H1 (cell line): ENCODE data around the gene HRH4. TPM values are rescaled to one million over a fixed set of nuclear protein-coding genes. Genes with fewer than 3 reads are reported as not detected.

Source experiments
- CTCF ChIA-PET: fragments of 300-600 bp; sonication (Branson Sonifier 250); formaldehyde crosslinking; loops from one replicate; lab custom pipeline; 2021; ENCODE audit not compliant: partially characterized antibody; lab: Charles Lee
- POLR2A ChIA-PET: fragments of 300-600 bp; sonication (Branson Sonifier 250); formaldehyde crosslinking; loops from one replicate; lab custom pipeline; 2021; ENCODE audit warnings: inconsistent platforms; ENCODE audit not compliant: partially characterized antibody; lab: Charles Lee
- DNase-seq, 2 experiments: peaks; one replicate each; pipeline versions ENCODE4 v3.0.0 to v3.0.0-alpha.2; 2010 to 2022; ENCODE audit warnings: low spot score in 2 of 2, low read depth in 1 of 2, mixed read lengths in 1 of 2
- FAIRE-seq: peaks from 2 replicates; lab custom pipeline; 2011; peaks lifted over from hg19 to GRCh38; lab: Jason Lieb, UNC
- H2AFZ ChIP-seq: 2 replicates; pipeline ENCODE4 v1.8.1; 2012; ENCODE audit warnings: low read length, inconsistent platforms
- H2AK5ac ChIP-seq: 2 replicates; pipeline ENCODE4 v1.6.1; 2013; ENCODE audit warnings: low read depth, low read length
- H2BK120ac ChIP-seq: replicated peaks from 2 replicates; pipeline ENCODE3; 2013; ENCODE audit warnings: low read depth, low read length, inconsistent platforms
- H2BK12ac ChIP-seq: 2 replicates; pipeline ENCODE4 v1.6.1; 2013; ENCODE audit warnings: low read depth, low read length
- H2BK15ac ChIP-seq: 2 replicates; pipeline ENCODE4 v1.6.1; 2013; ENCODE audit warnings: low read length
- H2BK20ac ChIP-seq: 2 replicates; pipeline ENCODE4 v1.6.1; 2013; ENCODE audit warnings: low read length
- H2BK5ac ChIP-seq: 2 replicates; pipeline ENCODE4 v1.6.1; 2013; ENCODE audit warnings: low read depth, low read length
- H3K14ac ChIP-seq: 2 replicates; pipeline ENCODE4 v1.6.1; 2013; ENCODE audit warnings: inconsistent platforms; ENCODE audit not compliant: insufficient read length
- H3K18ac ChIP-seq: 2 replicates; pipeline ENCODE4 v1.6.1; 2013; ENCODE audit warnings: low read length; ENCODE audit errors: extremely low read depth
- H3K23ac ChIP-seq: 2 replicates; pipeline ENCODE4 v1.6.1; 2013; ENCODE audit warnings: inconsistent platforms; ENCODE audit not compliant: insufficient read length
- H3K23me2 ChIP-seq: 2 replicates; pipeline ENCODE4 v1.6.1; 2013; ENCODE audit warnings: low read depth, low read length
- H3K27ac ChIP-seq: 2 replicates; pipeline ENCODE4 v1.6.1; 2011; ENCODE audit warnings: low read depth, low read length, inconsistent platforms
- H3K27me3 ChIP-seq, 4 experiments: replicated peaks in 1 of 4; 1 replicate in 1 of 4; 2 replicates in 3 of 4; pipeline versions ENCODE4 v1.6.1 to v1.8.1; 2011 to 2013; ENCODE audit warnings: low read length in 3 of 4, mild to moderate bottlenecking in 3 of 4, inconsistent platforms in 2 of 4, mixed read lengths in 2 of 4, moderate library complexity in 1 of 4; ENCODE audit not compliant: control insufficient read depth in 3 of 4, insufficient read depth in 3 of 4; ENCODE audit errors: extremely low read depth in 1 of 4
- H3K36me3 ChIP-seq, 4 experiments: 2 replicates each; pipeline versions ENCODE4 v1.6.1 to v1.8.1; 2011 to 2013; ENCODE audit warnings: mild to moderate bottlenecking in 4 of 4, low read length in 3 of 4, moderate library complexity in 2 of 4, control low read depth in 1 of 4, inconsistent platforms in 1 of 4; ENCODE audit not compliant: insufficient read depth in 4 of 4, control insufficient read depth in 2 of 4
- H3K4ac ChIP-seq: replicated peaks from 2 replicates; pipeline ENCODE3; 2013; ENCODE audit warnings: low read length, low read depth, mixed read lengths, inconsistent platforms; ENCODE audit not compliant: insufficient read length
- H3K4me1 ChIP-seq, 4 experiments: replicated peaks in 1 of 4; 1 replicate in 1 of 4; 2 replicates in 3 of 4; pipeline versions ENCODE4 v1.6.1 to v1.8.1; 2011 to 2013; ENCODE audit warnings: low read length in 3 of 4, inconsistent platforms in 2 of 4, mixed read lengths in 1 of 4; ENCODE audit not compliant: insufficient read depth in 4 of 4, control insufficient read depth in 3 of 4
- H3K4me2 ChIP-seq, 2 experiments: 2 replicates each; pipeline versions ENCODE4 v1.6.1 to v1.8.1; 2011 to 2013; ENCODE audit warnings: low read depth in 2 of 2, low read length in 2 of 2, control low read depth in 1 of 2, inconsistent platforms in 1 of 2, mild to moderate bottlenecking in 1 of 2; ENCODE audit not compliant: insufficient read depth in 1 of 2
- H3K4me3 ChIP-seq, 4 experiments: fragments of 200-600, 300-600 bp in 1 of 4; sonication (generic), shearing (Covaris generic), sonication (Bioruptor Twin) in 1 of 4; 2 replicates each; pipeline versions ENCODE4 v1.5.1 to v1.8.1; 2011 to 2016; ENCODE audit warnings: low read length in 4 of 4, low read depth in 3 of 4, control low read depth in 2 of 4, inconsistent platforms in 2 of 4, mild to moderate bottlenecking in 2 of 4, mixed read lengths in 1 of 4, moderate library complexity in 1 of 4; ENCODE audit not compliant: insufficient read depth in 2 of 4; ENCODE audit errors: extremely low read depth in 1 of 4
- H3K56ac ChIP-seq: replicated peaks from 2 replicates; pipeline ENCODE3; 2013; ENCODE audit warnings: low read depth, mild to moderate bottlenecking, mixed read lengths, low read length, inconsistent platforms; ENCODE audit not compliant: insufficient read length
- H3K79me1 ChIP-seq: 2 replicates; pipeline ENCODE4 v1.6.1; 2013; ENCODE audit warnings: low read depth, low read length, control low read depth
- H3K79me2 ChIP-seq, 2 experiments: 2 replicates each; pipeline versions ENCODE4 v1.6.1 to v1.8.1; 2012 to 2013; ENCODE audit warnings: low read length in 2 of 2, mild to moderate bottlenecking in 2 of 2, inconsistent platforms in 1 of 2; ENCODE audit not compliant: insufficient read depth in 2 of 2, control insufficient read depth in 1 of 2
- H3K9ac ChIP-seq, 4 experiments: replicated peaks in 1 of 4; 1 replicate in 1 of 4; 2 replicates in 3 of 4; pipeline versions ENCODE4 v1.6.1 to v1.8.1; 2011 to 2013; ENCODE audit warnings: low read depth in 3 of 4, low read length in 3 of 4, control low read depth in 2 of 4, mild to moderate bottlenecking in 2 of 4, moderate library complexity in 2 of 4, inconsistent platforms in 1 of 4; ENCODE audit errors: extremely low read depth in 1 of 4
- H3K9me3 ChIP-seq, 2 experiments: 2 replicates each; pipeline versions ENCODE4 v1.6.1 to v1.8.1; 2012 to 2013; ENCODE audit warnings: mild to moderate bottlenecking in 2 of 2, moderate library complexity in 2 of 2, control low read depth in 1 of 2, inconsistent platforms in 1 of 2, low read depth in 1 of 2, low read length in 1 of 2, mixed read lengths in 1 of 2; ENCODE audit not compliant: insufficient read depth in 2 of 2
- H4K20me1 ChIP-seq, 2 experiments: replicated peaks in 1 of 2; 2 replicates each; pipeline versions ENCODE3 to v1.8.1; 2011 to 2013; ENCODE audit warnings: inconsistent platforms in 2 of 2, low read length in 2 of 2, mild to moderate bottlenecking in 1 of 2; ENCODE audit not compliant: insufficient read depth in 2 of 2, control insufficient read depth in 1 of 2
- H4K5ac ChIP-seq: 2 replicates; pipeline ENCODE4 v1.6.1; 2013; ENCODE audit warnings: low read length, low read depth, mixed read lengths, inconsistent platforms; ENCODE audit not compliant: insufficient read length
- H4K8ac ChIP-seq: 2 replicates; pipeline ENCODE4 v1.8.0; 2013; ENCODE audit warnings: mild to moderate bottlenecking, moderate library complexity, low read length, inconsistent platforms; ENCODE audit not compliant: insufficient read depth; ENCODE audit errors: extremely low read depth
- H4K91ac ChIP-seq: replicated peaks from 2 replicates; pipeline ENCODE3; 2013; ENCODE audit warnings: low read length, mixed read lengths, inconsistent platforms; ENCODE audit not compliant: insufficient read length
- CEBPB ChIP-seq: IDR thresholded peaks from 2 replicates; pipeline ENCODE4 v1.6.1; 2012; ENCODE audit warnings: low read depth, low read length
- CHD2 ChIP-seq: IDR thresholded peaks from 2 replicates; pipeline ENCODE4 v1.6.1; 2012; ENCODE audit warnings: low read length, improper control_type of control experiment
- CREB1 ChIP-seq: IDR thresholded peaks from 2 replicates; pipeline ENCODE4 v1.6.1; 2012; ENCODE audit warnings: inconsistent platforms
- E2F6 ChIP-seq: IDR thresholded peaks from 2 replicates; pipeline ENCODE4 v1.6.1; 2012; ENCODE audit warnings: inconsistent platforms
- EP300 ChIP-seq, 2 experiments: IDR thresholded peaks; 1 replicate in 1 of 2; 2 replicates in 1 of 2; pipeline ENCODE4 v1.6.1; 2011 to 2012; ENCODE audit warnings: low read depth in 2 of 2, low read length in 2 of 2, mild to moderate bottlenecking in 2 of 2, borderline replicate concordance in 1 of 2, inconsistent platforms in 1 of 2, moderate library complexity in 1 of 2
- KDM1A ChIP-seq: fragments of 200-600, 300-600 bp; sonication (generic); IDR thresholded peaks from 2 replicates; pipeline ENCODE4 v1.7.1; 2016; ENCODE audit warnings: mild to moderate bottlenecking, low read length, borderline replicate concordance
- POLR2A ChIP-seq, 2 experiments: IDR thresholded peaks; 1 replicate in 1 of 2; 2 replicates in 1 of 2; pipeline ENCODE4 v1.6.1; 2011; ENCODE audit warnings: low read depth in 2 of 2, low read length in 2 of 2, mild to moderate bottlenecking in 2 of 2; ENCODE audit errors: control extremely low read depth in 1 of 2
- POLR2AphosphoS5 ChIP-seq: IDR thresholded peaks from 2 replicates; pipeline ENCODE4 v1.6.1; 2011; ENCODE audit warnings: low read depth, low read length
- RBBP5 ChIP-seq: IDR thresholded peaks from 2 replicates; pipeline ENCODE4 v1.7.1; 2012; ENCODE audit warnings: low read depth, mild to moderate bottlenecking, inconsistent platforms, low read length, moderate library complexity, borderline replicate concordance
- RNF2 ChIP-seq: fragments of 200-900, 300-1000 bp; sonication (generic); IDR thresholded peaks from 2 replicates; pipeline ENCODE4 v1.7.1; 2016; ENCODE audit warnings: borderline replicate concordance, low read depth, mild to moderate bottlenecking, antibody characterized with exemption, low read length; ENCODE audit not compliant: poor library complexity, severe bottlenecking; ENCODE audit errors: missing control alignments
- SAP30 ChIP-seq: fragments of 300-600 bp; sonication (generic); IDR thresholded peaks from 2 replicates; pipeline ENCODE4 v1.7.1; 2012; ENCODE audit warnings: low read length, moderate library complexity, mild to moderate bottlenecking, inconsistent platforms; ENCODE audit not compliant: insufficient read depth, insufficient replicate concordance
- SP1 ChIP-seq: IDR thresholded peaks from 2 replicates; pipeline ENCODE4 v1.6.1; 2011; ENCODE audit warnings: low read depth, low read length
- TBP ChIP-seq: IDR thresholded peaks from 2 replicates; pipeline ENCODE4 v1.6.1; 2011; ENCODE audit warnings: low read depth, low read length, improper control_type of control experiment
- TEAD4 ChIP-seq: IDR thresholded peaks from 2 replicates; pipeline ENCODE4 v1.6.1; 2012; ENCODE audit warnings: low read depth, low read length, inconsistent platforms, mixed read lengths
- WGBS, 2 experiments: shearing (Covaris generic) in 1 of 2; methylation state at CpG; one replicate each; pipeline versions ENCODE4 v1.1.6 to v1.1.7; 2013 to 2015; ENCODE audit warnings: low lambda C conversion rate in 2 of 2, mixed read lengths in 2 of 2, inconsistent platforms in 1 of 2, low coverage in 1 of 2, missing lambda C conversion rate in 1 of 2; ENCODE audit not compliant: insufficient replicate concordance in 2 of 2, insufficient coverage in 1 of 2, insufficient read length in 1 of 2; ENCODE audit errors: extremely low coverage in 1 of 2, missing lambda C conversion rate in 1 of 2; 5-methylcytosine and 5-hydroxymethylcytosine counted together
- polyA plus RNA-seq, 7 experiments: library from polyadenylated mRNA; depleted of rRNA in 3 of 7; stranded (reverse) in 5 of 7; unstranded in 2 of 7; fragments of >200 nt in 5 of 7; fragments of 200-250 nt in 2 of 7; gene quantifications; 1 replicate in 5 of 7; 2 replicates in 1 of 7; 4 replicates in 1 of 7; pipeline versions ENCODE4 v1.2.1 to v1.2.3, GENCODE V29; 2011 to 2013; ENCODE audit warnings: missing spikeins in 2 of 7, mixed read lengths in 2 of 7
- total RNA-seq: library from RNA; stranded (reverse); fragmentation: NEBNext Ultra II Directional; extraction: Animal tissue kit (Norgen Biotek cat#: 25700); gene quantifications from 2 replicates; pipeline ENCODE4 v1.2.1, GENCODE V29; 2021

Gene HRH4
- total and polyA plus RNA-seq, 2 of the 8 experiments (the other 6 are each of a cell fraction or from before 2014, with no cell fraction given): 0.03 TPM; not detected in 1

GRCh38 chr18:24470022-24470618 is 9.7 kb downstream of the HRH4 start:
- Histone ChIP-seq H3K9me3 (no peaks in the 10 kb centered on the region), H2AFZ (no peak overlapping the region), H3K4me2 (no peak overlapping the region), H4K20me1 (no peaks in the 10 kb centered on the region), H3K79me1 (no peaks in the 10 kb centered on the region), H2BK120ac (no peak overlapping the region), H3K18ac (no peak overlapping the region), H3K4me1 (no peaks in the 10 kb centered on the region), H3K56ac (no peak overlapping the region), H3K36me3 (no peaks in the 10 kb centered on the region), H3K14ac (no peak overlapping the region), H3K79me2 (no peaks in the 10 kb centered on the region), H3K27ac (no peak overlapping the region), H3K23me2 (no peaks in the 10 kb centered on the region), H3K4me3 (no peak overlapping the region), H4K8ac (no peak overlapping the region), H2BK12ac (no peak overlapping the region), H4K91ac (no peak overlapping the region), H2BK15ac (no peak overlapping the region), H3K27me3 (no peaks in the 10 kb centered on the region), H3K9ac (no peak overlapping the region), H2AK5ac (no peak overlapping the region), H3K4ac (no peak overlapping the region), H2BK5ac (no peak overlapping the region), H4K5ac (no peak overlapping the region), H3K23ac (no peak overlapping the region), H2BK20ac (no peak overlapping the region)
- DNase-seq (no peak), FAIRE-seq (no peak)
- CTCF ChIA-PET: no interaction called here
- WGBS, 2 experiments: 93% methylated on average over 3 of the region's 3 CpGs; no CpG with 5 or more reads in 1 of the 2 experiments
- POLR2A ChIA-PET: no interaction called here
- TF ChIP-seq RBBP5 (no peak), KDM1A (no peak), CHD2 (no peak), TEAD4 (no peak), CEBPB (no peak), TBP (no peak), SAP30 (no peak), RNF2 (no peak), E2F6 (no peak), CREB1 (no peak), POLR2A (IDR thresholded peaks at IDR 0.05; ENCODE audit: control extremely low read depth in 1 of 2, low read depth in 2 of 2, low read length in 2 of 2) (no peak), EP300 (IDR thresholded peaks at IDR 0.05; ENCODE audit: borderline replicate concordance in 1 of 2, low read depth in 2 of 2, low read length in 2 of 2) (no peak), POLR2AphosphoS5 (no peak), SP1 (no peak)
